ENCODE results near the gene FOXN4. TPM values are rescaled to one million over a fixed set of nuclear protein-coding genes. Genes with fewer than 3 reads are reported as not detected.

Gene FOXN4
- polyA plus RNA-seq, 1 donor from 2014 or later = 0.14 TPM

DNA sequence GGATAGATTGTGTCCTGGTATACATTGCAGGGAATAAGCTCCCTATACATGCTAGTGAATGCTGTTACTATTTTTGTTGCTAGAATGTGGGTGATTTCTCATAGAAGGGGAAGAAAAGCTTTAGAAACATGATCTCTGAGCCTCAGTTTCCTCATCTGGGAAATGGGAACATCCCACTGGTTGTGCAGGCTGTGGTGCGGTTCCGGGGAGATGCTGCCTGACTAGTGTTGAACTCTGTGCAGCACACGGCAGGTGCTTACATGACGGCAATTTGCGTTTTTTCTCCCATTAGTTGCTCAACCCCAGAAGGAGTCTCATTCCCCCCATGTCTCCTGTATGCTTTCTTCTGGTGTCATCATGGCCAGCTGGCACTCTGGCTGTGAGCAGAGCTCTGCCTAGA lies 32.9 kb downstream of the FOXN4 start:
- H3K27ac ChIP-seq (ENCODE audit: low read length) = no peak overlapping the region
- H3K4me3 ChIP-seq (ENCODE audit: low read length) = no peak overlapping the region
- H3F3A ChIP-seq (ENCODE audit: insufficient read depth, low read length, poor library complexity, severe bottlenecking) = no peaks in the 10 kb centered on the region
- TF ChIP-seq EZH2 (IDR thresholded peaks at IDR 0.05; ENCODE audit: borderline replicate concordance, insufficient read depth, low read length, poor library complexity, severe bottlenecking) = no peak
- no peak for TF ChIP-seq SMC3 (conservative IDR thresholded peaks at IDR 0.05; ENCODE audit: poor library complexity)
- TF ChIP-seq POLR2AphosphoS5 (IDR thresholded peaks at IDR 0.05) = no peak
- TF ChIP-seq, protein P1, sequence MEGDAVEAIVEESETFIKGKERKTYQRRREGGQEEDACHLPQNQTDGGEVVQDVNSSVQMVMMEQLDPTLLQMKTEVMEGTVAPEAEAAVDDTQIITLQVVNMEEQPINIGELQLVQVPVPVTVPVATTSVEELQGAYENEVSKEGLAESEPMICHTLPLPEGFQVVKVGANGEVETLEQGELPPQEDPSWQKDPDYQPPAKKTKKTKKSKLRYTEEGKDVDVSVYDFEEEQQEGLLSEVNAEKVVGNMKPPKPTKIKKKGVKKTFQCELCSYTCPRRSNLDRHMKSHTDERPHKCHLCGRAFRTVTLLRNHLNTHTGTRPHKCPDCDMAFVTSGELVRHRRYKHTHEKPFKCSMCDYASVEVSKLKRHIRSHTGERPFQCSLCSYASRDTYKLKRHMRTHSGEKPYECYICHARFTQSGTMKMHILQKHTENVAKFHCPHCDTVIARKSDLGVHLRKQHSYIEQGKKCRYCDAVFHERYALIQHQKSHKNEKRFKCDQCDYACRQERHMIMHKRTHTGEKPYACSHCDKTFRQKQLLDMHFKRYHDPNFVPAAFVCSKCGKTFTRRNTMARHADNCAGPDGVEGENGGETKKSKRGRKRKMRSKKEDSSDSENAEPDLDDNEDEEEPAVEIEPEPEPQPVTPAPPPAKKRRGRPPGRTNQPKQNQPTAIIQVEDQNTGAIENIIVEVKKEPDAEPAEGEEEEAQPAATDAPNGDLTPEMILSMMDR (IDR thresholded peaks at IDR 0.05; ENCODE audit: poor library complexity, severe bottlenecking) = no peak
- TF ChIP-seq EP300 (conservative IDR thresholded peaks at IDR 0.05; ENCODE audit: poor library complexity, severe bottlenecking) = no peak
- TF ChIP-seq, protein P2, sequence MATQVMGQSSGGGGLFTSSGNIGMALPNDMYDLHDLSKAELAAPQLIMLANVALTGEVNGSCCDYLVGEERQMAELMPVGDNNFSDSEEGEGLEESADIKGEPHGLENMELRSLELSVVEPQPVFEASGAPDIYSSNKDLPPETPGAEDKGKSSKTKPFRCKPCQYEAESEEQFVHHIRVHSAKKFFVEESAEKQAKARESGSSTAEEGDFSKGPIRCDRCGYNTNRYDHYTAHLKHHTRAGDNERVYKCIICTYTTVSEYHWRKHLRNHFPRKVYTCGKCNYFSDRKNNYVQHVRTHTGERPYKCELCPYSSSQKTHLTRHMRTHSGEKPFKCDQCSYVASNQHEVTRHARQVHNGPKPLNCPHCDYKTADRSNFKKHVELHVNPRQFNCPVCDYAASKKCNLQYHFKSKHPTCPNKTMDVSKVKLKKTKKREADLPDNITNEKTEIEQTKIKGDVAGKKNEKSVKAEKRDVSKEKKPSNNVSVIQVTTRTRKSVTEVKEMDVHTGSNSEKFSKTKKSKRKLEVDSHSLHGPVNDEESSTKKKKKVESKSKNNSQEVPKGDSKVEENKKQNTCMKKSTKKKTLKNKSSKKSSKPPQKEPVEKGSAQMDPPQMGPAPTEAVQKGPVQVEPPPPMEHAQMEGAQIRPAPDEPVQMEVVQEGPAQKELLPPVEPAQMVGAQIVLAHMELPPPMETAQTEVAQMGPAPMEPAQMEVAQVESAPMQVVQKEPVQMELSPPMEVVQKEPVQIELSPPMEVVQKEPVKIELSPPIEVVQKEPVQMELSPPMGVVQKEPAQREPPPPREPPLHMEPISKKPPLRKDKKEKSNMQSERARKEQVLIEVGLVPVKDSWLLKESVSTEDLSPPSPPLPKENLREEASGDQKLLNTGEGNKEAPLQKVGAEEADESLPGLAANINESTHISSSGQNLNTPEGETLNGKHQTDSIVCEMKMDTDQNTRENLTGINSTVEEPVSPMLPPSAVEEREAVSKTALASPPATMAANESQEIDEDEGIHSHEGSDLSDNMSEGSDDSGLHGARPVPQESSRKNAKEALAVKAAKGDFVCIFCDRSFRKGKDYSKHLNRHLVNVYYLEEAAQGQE (IDR thresholded peaks at IDR 0.05; ENCODE audit: borderline replicate concordance) = no peak
- H3K9ac ChIP-seq (ENCODE audit: low read length) = no peak overlapping the region
- H3K79me2 ChIP-seq (replicated peaks; ENCODE audit: insufficient read depth, low read length) = no peaks in the 10 kb centered on the region
- H3K4me2 ChIP-seq (ENCODE audit: low read length) = no peak overlapping the region
- no peaks in the 10 kb centered on the region for H3K36me3 ChIP-seq (ENCODE audit: insufficient read depth, low read length)
- no peaks in the 10 kb centered on the region for H3K27me3 ChIP-seq (ENCODE audit: insufficient read depth, low read depth, low read length)
- no peaks in the 10 kb centered on the region for H3K9me3 ChIP-seq (ENCODE audit: low read length)
- H4K20me1 ChIP-seq (ENCODE audit: insufficient read depth) = no peaks in the 10 kb centered on the region
- H2AFZ ChIP-seq (ENCODE audit: low read depth, low read length) = no peak overlapping the region
- H3K9me2 ChIP-seq (ENCODE audit: insufficient read depth, low read length) = no peaks in the 10 kb centered on the region

DNA sequence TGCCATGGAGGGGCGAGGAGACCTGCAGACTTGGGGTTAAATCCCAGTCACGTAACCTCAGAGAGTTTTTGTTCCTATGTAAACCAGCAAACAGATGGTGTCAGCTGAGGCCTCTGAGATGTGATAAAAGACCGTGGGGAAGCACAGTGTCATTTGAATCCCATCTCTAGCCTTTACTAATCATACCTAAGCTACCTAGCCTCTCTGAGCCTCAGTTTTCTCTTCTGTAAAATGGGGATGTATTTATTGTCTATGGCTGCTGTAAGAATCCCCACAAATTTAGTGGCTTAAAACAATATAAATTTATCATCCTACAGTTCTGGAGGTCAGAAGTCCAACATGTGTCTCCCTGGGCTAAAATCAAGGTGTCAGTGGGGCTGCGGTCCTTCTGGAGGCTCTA lies 33.9 kb downstream of the FOXN4 start:
- Histone ChIP-seq H3F3A (ENCODE audit: insufficient read depth, low read length, poor library complexity, severe bottlenecking) (no peaks in the 10 kb centered on the region), H3K36me3 (ENCODE audit: insufficient read depth, low read length) (no peaks in the 10 kb centered on the region), H3K9ac (ENCODE audit: low read length) (no peak overlapping the region), H3K27me3 (ENCODE audit: insufficient read depth, low read depth, low read length) (no peaks in the 10 kb centered on the region), H4K20me1 (ENCODE audit: insufficient read depth) (no peaks in the 10 kb centered on the region), H3K79me2 (replicated peaks; ENCODE audit: insufficient read depth, low read length) (no peaks in the 10 kb centered on the region), H3K9me3 (ENCODE audit: low read length) (no peaks in the 10 kb centered on the region), H2AFZ (ENCODE audit: low read depth, low read length) (no peak overlapping the region), H3K9me2 (ENCODE audit: insufficient read depth, low read length) (no peaks in the 10 kb centered on the region), H3K4me3 (ENCODE audit: low read length) (no peak overlapping the region), H3K27ac (ENCODE audit: low read length) (no peak overlapping the region), H3K4me2 (ENCODE audit: low read length) (no peak overlapping the region)
- TF ChIP-seq SMC3 (conservative IDR thresholded peaks at IDR 0.05; ENCODE audit: poor library complexity) (no peak), RAD21 (conservative IDR thresholded peaks at IDR 0.05) (no peak), POLR2AphosphoS5 (IDR thresholded peaks at IDR 0.05) (no peak)

DNA sequence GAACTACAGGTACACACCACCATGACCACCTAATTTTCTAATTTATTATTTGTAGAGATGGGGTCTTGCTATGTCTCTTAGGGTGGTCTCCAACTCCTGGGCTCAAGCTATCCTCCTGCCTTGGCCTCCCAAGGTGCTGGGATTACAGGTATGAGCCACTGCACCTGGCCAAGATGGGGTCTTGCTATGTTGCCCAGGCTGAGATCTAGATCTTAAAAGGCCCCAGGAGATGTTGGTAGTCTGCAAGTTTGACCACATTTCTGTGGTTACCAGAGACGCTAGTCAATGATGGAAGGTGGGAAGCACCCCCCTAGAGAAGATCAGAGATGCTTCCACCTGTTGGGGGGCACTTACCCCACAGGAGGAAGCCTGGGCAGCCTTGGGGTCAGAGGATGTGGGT lies 34.7 kb downstream of the FOXN4 start:
- Histone ChIP-seq H3F3A (ENCODE audit: insufficient read depth, low read length, poor library complexity, severe bottlenecking) (no peaks in the 10 kb centered on the region), H3K4me3 (ENCODE audit: low read length) (no peak overlapping the region), H3K9me3 (ENCODE audit: low read length) (no peaks in the 10 kb centered on the region), H3K79me2 (replicated peaks; ENCODE audit: insufficient read depth, low read length) (no peaks in the 10 kb centered on the region), H3K4me2 (ENCODE audit: low read length) (no peak overlapping the region), H3K27ac (ENCODE audit: low read length) (no peak overlapping the region), H3K9ac (ENCODE audit: low read length) (no peak overlapping the region), H3K27me3 (ENCODE audit: insufficient read depth, low read depth, low read length) (no peaks in the 10 kb centered on the region), H3K36me3 (ENCODE audit: insufficient read depth, low read length) (no peaks in the 10 kb centered on the region), H3K9me2 (ENCODE audit: insufficient read depth, low read length) (no peaks in the 10 kb centered on the region), H4K20me1 (ENCODE audit: insufficient read depth) (no peaks in the 10 kb centered on the region), H2AFZ (ENCODE audit: low read depth, low read length) (no peak overlapping the region)
- TF ChIP-seq RAD21 (conservative IDR thresholded peaks at IDR 0.05) = no peak
- TF ChIP-seq EP300 (conservative IDR thresholded peaks at IDR 0.05; ENCODE audit: poor library complexity, severe bottlenecking) = no peak
- no peak for TF ChIP-seq EZH2 (IDR thresholded peaks at IDR 0.05; ENCODE audit: borderline replicate concordance, insufficient read depth, low read length, poor library complexity, severe bottlenecking)
- TF ChIP-seq, protein P1 (IDR thresholded peaks at IDR 0.05; ENCODE audit: poor library complexity, severe bottlenecking) = no peak
- TF ChIP-seq MXI1 (conservative IDR thresholded peaks at IDR 0.05; ENCODE audit: poor library complexity, severe bottlenecking) = no peak
- TF ChIP-seq, protein P2 (IDR thresholded peaks at IDR 0.05; ENCODE audit: borderline replicate concordance) = no peak
- no peak for TF ChIP-seq TAF1 (IDR thresholded peaks at IDR 0.05; ENCODE audit: low read depth)
- no peak for TF ChIP-seq SMC3 (conservative IDR thresholded peaks at IDR 0.05; ENCODE audit: poor library complexity)
- no peak for TF ChIP-seq POLR2AphosphoS5 (IDR thresholded peaks at IDR 0.05)

Measured in neural cell (in vitro differentiated cells).